GM12878 (cell line): ENCODE data around the gene CUEDC1. TPM values are rescaled to one million over a fixed set of nuclear protein-coding genes. Genes with fewer than 3 reads are reported as not detected.

ENCODE experiments used
- ATAC-seq: fragments of 200-7000 bp; cut with Tn5 transposase; 3 replicates; pipeline ENCODE4 v1.9.1; 2020; ENCODE audit warnings: mild to moderate bottlenecking, moderate library complexity
- BruUV-seq: library from RNA; stranded (reverse); fragments of 400-500 nt; replicated peaks from 2 replicates; lab custom pipeline; 2021; lab: Mats Ljungman, UMichigan
- CTCF ChIA-PET: fragments of 300-600 bp; sonication (Branson Sonifier 250); formaldehyde crosslinking; extraction: SDS; loops from one replicate; lab custom pipeline; 2021; ENCODE audit warnings: inconsistent platforms; lab: Yijun Ruan, JAX
- POLR2A ChIA-PET: fragments of 350-600 bp; formaldehyde crosslinking; extraction: SDS; loops from one replicate; lab custom pipeline; 2021; ENCODE audit warnings: inconsistent platforms; lab: Charles Lee
- RAD21 ChIA-PET: fragments of 300-600 bp; sonication (Branson Sonifier 250); formaldehyde crosslinking; loops from one replicate; lab custom pipeline; 2023; ENCODE audit warnings: antibody characterized with exemption; ENCODE audit not compliant: unreplicated experiment; lab: Charles Lee
- SMC1A ChIA-PET: fragments of 300-600 bp; sonication (Branson Sonifier 250); formaldehyde crosslinking; loops from one replicate; lab custom pipeline; 2023; ENCODE audit not compliant: unreplicated experiment, uncharacterized antibody; lab: Charles Lee
- DNase-seq: peaks from one replicate; pipeline ENCODE4 v3.0.0-alpha.2; 2011; ENCODE audit warnings: low read depth, low spot score
- FAIRE-seq: peaks from 3 replicates; lab custom pipeline; 2011; peaks lifted over from hg19 to GRCh38; lab: Jason Lieb, UNC
- H2AFZ ChIP-seq: 2 replicates; pipeline ENCODE4 v1.6.0; 2011; ENCODE audit warnings: low read depth, low read length, control low read depth; ENCODE audit not compliant: control insufficient read depth
- H3K27ac ChIP-seq: 2 replicates; pipeline ENCODE4 v1.5.1; 2011; ENCODE audit warnings: control low read depth; ENCODE audit not compliant: control insufficient read depth, insufficient read depth
- H3K27me3 ChIP-seq, 2 experiments: replicated peaks in 1 of 2; 2 replicates each; pipeline versions ENCODE4 v1.6.0 to v1.6.1; 2011; ENCODE audit warnings: low read length in 1 of 2; ENCODE audit not compliant: control insufficient read depth in 2 of 2, insufficient read depth in 2 of 2
- H3K36me3 ChIP-seq, 2 experiments: 2 replicates each; pipeline ENCODE4 v1.5.1; 2011; ENCODE audit warnings: low read length in 1 of 2; ENCODE audit not compliant: control insufficient read depth in 2 of 2, insufficient read depth in 2 of 2
- H3K4me1 ChIP-seq: 2 replicates; pipeline ENCODE4 v1.6.1; 2011; ENCODE audit warnings: mild to moderate bottlenecking, low read length, moderate library complexity, mixed read lengths; ENCODE audit not compliant: control insufficient read depth, insufficient read depth
- H3K4me2 ChIP-seq: 2 replicates; pipeline ENCODE4 v1.6.0; 2011; ENCODE audit warnings: control low read depth; ENCODE audit not compliant: control insufficient read depth, insufficient read depth
- H3K4me3 ChIP-seq: fragments of 200-600 bp; sonication (generic); 2 replicates; pipeline ENCODE4 v1.5.1; 2016
- H3K79me2 ChIP-seq: 2 replicates; pipeline ENCODE4 v1.6.0; 2011; ENCODE audit warnings: low read length; ENCODE audit not compliant: control insufficient read depth, insufficient read depth
- H3K9ac ChIP-seq: 2 replicates; pipeline ENCODE4 v1.8.0; 2011; ENCODE audit warnings: low read length, control low read depth, mixed read lengths; ENCODE audit not compliant: control insufficient read depth, insufficient read depth
- H3K9me3 ChIP-seq: replicated peaks from 3 replicates; pipeline ENCODE4 v1.5.1; 2011; ENCODE audit warnings: mild to moderate bottlenecking, low read length; ENCODE audit not compliant: control insufficient read depth, insufficient read depth
- H4K20me1 ChIP-seq: 2 replicates; pipeline ENCODE4 v1.6.0; 2011; ENCODE audit not compliant: control insufficient read depth, insufficient read depth
- ATF2 ChIP-seq: IDR thresholded peaks from 2 replicates; pipeline ENCODE4 v1.6.1; 2012; ENCODE audit warnings: low read length, inconsistent platforms
- BCL11A ChIP-seq: IDR thresholded peaks from 2 replicates; pipeline ENCODE4 v1.6.1; 2011; ENCODE audit warnings: low read depth, low read length
- DPF2 ChIP-seq: fragments of 450-650 bp; IDR thresholded peaks from 2 replicates; pipeline ENCODE4 v1.6.1; 2017; ENCODE audit warnings: mild to moderate bottlenecking
- E4F1 ChIP-seq: fragments of 450-650 bp; IDR thresholded peaks from 2 replicates; pipeline ENCODE4 v1.6.1; 2018; ENCODE audit warnings: borderline replicate concordance, mild to moderate bottlenecking; ENCODE audit not compliant: partially characterized antibody
- EP300 ChIP-seq, 2 experiments: fragments of 150-350 bp in 1 of 2; IDR thresholded peaks; 2 replicates each; pipeline ENCODE4 v1.6.1; 2011 to 2012; ENCODE audit warnings: low read depth in 2 of 2, low read length in 2 of 2, borderline replicate concordance in 1 of 2, improper control_type of control experiment in 1 of 2, inconsistent platforms in 1 of 2; ENCODE audit not compliant: control insufficient read depth in 1 of 2
- FOXK2 ChIP-seq: fragments of 450-650 bp; IDR thresholded peaks from 2 replicates; pipeline ENCODE4 v1.6.1; 2017; ENCODE audit warnings: mild to moderate bottlenecking, moderate library complexity
- IRF4 ChIP-seq: IDR thresholded peaks from 2 replicates; pipeline ENCODE4 v1.6.1; 2011; ENCODE audit warnings: low read depth, low read length
- NFIC ChIP-seq: IDR thresholded peaks from 2 replicates; pipeline ENCODE4 v1.6.1; 2012; ENCODE audit warnings: low read depth, mild to moderate bottlenecking, inconsistent platforms, low read length, moderate library complexity
- NFXL1 ChIP-seq: fragments of 450-650 bp; IDR thresholded peaks from 2 replicates; pipeline ENCODE4 v1.6.1; 2017; ENCODE audit warnings: antibody characterized with exemption, mild to moderate bottlenecking, borderline replicate concordance
- NFYA ChIP-seq: IDR thresholded peaks from 2 replicates; pipeline ENCODE4 v1.6.1; 2011; ENCODE audit warnings: low read depth, mild to moderate bottlenecking, low read length, improper control_type of control experiment, borderline replicate concordance
- NR2F1 ChIP-seq: fragments of 450-650 bp; conservative IDR thresholded peaks from 2 replicates; pipeline ENCODE4 v1.6.1; 2017; ENCODE audit warnings: mild to moderate bottlenecking
- SREBF2 ChIP-seq: IDR thresholded peaks from 2 replicates; pipeline ENCODE4 v1.6.1; 2012; ENCODE audit warnings: mild to moderate bottlenecking, low read length
- TAF1 ChIP-seq: IDR thresholded peaks from 2 replicates; pipeline ENCODE4 v1.6.1; 2011; ENCODE audit warnings: mild to moderate bottlenecking, low read depth, low read length, borderline replicate concordance
- ZNF217 ChIP-seq: fragments of 450-650 bp; IDR thresholded peaks from 2 replicates; pipeline ENCODE4 v1.6.1; 2017; ENCODE audit warnings: antibody characterized with exemption, mild to moderate bottlenecking
- ZNF274 ChIP-seq: IDR thresholded peaks from one replicate; pipeline ENCODE4 v1.8.0; 2011; ENCODE audit not compliant: insufficient read length, insufficient read depth
- ZZZ3 ChIP-seq: IDR thresholded peaks from 2 replicates; pipeline ENCODE4 v1.6.1; 2011; ENCODE audit warnings: low read depth; ENCODE audit not compliant: control insufficient read depth, insufficient read length
- in situ Hi-C: fragments of 300-500 bp; cut with MboI; formaldehyde crosslinking; loops from 9 replicates; pipeline ENCODE4 v1.14.3; 2018; ENCODE audit warnings: mixed read lengths
- intact Hi-C: fragments of 100-400 bp; cut with micrococcal nuclease; formaldehyde crosslinking; loops from one replicate; pipeline ENCODE4 v1.14.2; 2022; ENCODE audit not compliant: unreplicated experiment
- polyA plus RNA-seq, 11 experiments: library from polyadenylated mRNA; depleted of rRNA in 4 of 11; unstranded in 6 of 11; stranded (reverse) in 5 of 11; fragments of >200 nt; fragmentation: Nextera tagmentation in 4 of 11; fragmentation: Illumina TruSeq in 1 of 11; extraction: Ambion mirVana in 4 of 11; extraction: Trizol in 1 of 11; gene quantifications; 1 replicate in 1 of 11; 2 replicates in 10 of 11; pipeline versions ENCODE4 v1.2.1 to v1.2.3, GENCODE V29; 2011 to 2016; ENCODE audit warnings: inconsistent platforms in 2 of 11, missing spikeins in 2 of 11, low read depth in 1 of 11
- total RNA-seq, 4 experiments: library from RNA; depleted of rRNA in 3 of 4; stranded (reverse); fragments of >200 nt in 3 of 4; fragmentation: Illumina TruSeq in 1 of 4; extraction: Trizol in 1 of 4; gene quantifications; 2 replicates each; pipeline versions ENCODE4 v1.2.1 to v1.2.3, GENCODE V29; 2013 to 2021
- TF ChIP-seq, protein P1 (sequence below): fragments of 450-650 bp; IDR thresholded peaks from 2 replicates; pipeline ENCODE4 v1.6.1; 2017; ENCODE audit warnings: low read depth, mild to moderate bottlenecking, moderate library complexity
- TF ChIP-seq, protein P2 (sequence below): fragments of 450-650 bp; IDR thresholded peaks from 2 replicates; pipeline ENCODE4 v1.6.1; 2016; ENCODE audit warnings: mild to moderate bottlenecking

The CUEDC1 gene
- total and polyA plus RNA-seq, 10 of the 15 experiments (the other 5 are each of a cell fraction or from before 2014, with no cell fraction given) = 0.24 to 7.4 (median 1.8) TPM

GRCh38 chr17:57905875-57906455 is 49.2 kb downstream of the CUEDC1 start:
- no peaks in the 10 kb centered on the region; the same call in 2 of the 3 replicates for H3K9me3 ChIP-seq
- ChIA-PET POLR2A (interaction anchor here (0.6 to 4.7 kb wide), 3 partner anchors 18 to 48 kb away, joined by 4 to 50 read pairs (median 7); partner anchors contain the start of gene CUEDC1), RAD21 (interaction anchor here (3.2 to 7.3 kb wide), 5 partner anchors 33 to 88 kb away, joined by 14 to 100 read pairs (median 38); partner anchors contain the start of gene CUEDC1), SMC1A (interaction anchor here (0.8 to 8.1 kb wide), 8 partner anchors 13 to 85 kb away, joined by 3 to 102 read pairs (median 15); partner anchors contain the start of gene CUEDC1), CTCF (interaction anchor here (1.0 to 8.5 kb wide), 10 partner anchors 13 to 92 kb away, joined by 3 to 134 read pairs (median 7); no protein-coding TSS in a partner anchor)
- no peak overlapping the region for H2AFZ ChIP-seq
- peak; percentile 94 for FAIRE-seq
- DNase-seq = peak; percentile 44
- no TSS peak for BruUV-seq
- no peaks in the 10 kb centered on the region for H4K20me1 ChIP-seq
- in situ Hi-C loops (no loop called here), intact Hi-C loops (loop anchor here (1.0 kb wide), 1 partner anchor 80 kb away; no protein-coding TSS in a partner anchor)
- H3K79me2 ChIP-seq = no peaks in the 10 kb centered on the region
- peak overlapping the region; percentile 27; the same call in 1 of the 2 replicates for H3K27ac ChIP-seq
- no peaks in the 10 kb centered on the region for H3K36me3 ChIP-seq
- H3K9ac ChIP-seq = no peak overlapping the region
- H3K4me2 ChIP-seq = peak overlapping the region; percentile 85
- peaks cover 47% of the 10 kb centered on the region for H3K4me1 ChIP-seq
- no peak overlapping the region for H3K4me3 ChIP-seq
- peak; percentile 10 for ATAC-seq
- no peaks in the 10 kb centered on the region for H3K27me3 ChIP-seq
- TF ChIP-seq DPF2 (peak; percentile 11; the same call in 1 of the 2 replicates), ZZZ3 (no peak), NFIC (peak; percentile 43; the same call in 1 of the 2 replicates), ZNF217 (peak; percentile 93), NR2F1 (no peak), IRF4 (no peak), ZNF274 (no peak), ATF2 (no peak; the same call in 1 of the 2 replicates), EP300 (IDR thresholded peaks at IDR 0.05; ENCODE audit: borderline replicate concordance in 1 of 2, control insufficient read depth in 1 of 2, low read depth in 2 of 2, low read length in 2 of 2) (peak in 1 of 2 experiments; percentile 18; a peak in 1 of 4 replicates), TAF1 (no peak), FOXK2 (no peak), NFYA (no peak), E4F1 (no peak), NFXL1 (no peak), BCL11A (no peak), SREBF2 (no peak)
- TF ChIP-seq, protein P1, sequence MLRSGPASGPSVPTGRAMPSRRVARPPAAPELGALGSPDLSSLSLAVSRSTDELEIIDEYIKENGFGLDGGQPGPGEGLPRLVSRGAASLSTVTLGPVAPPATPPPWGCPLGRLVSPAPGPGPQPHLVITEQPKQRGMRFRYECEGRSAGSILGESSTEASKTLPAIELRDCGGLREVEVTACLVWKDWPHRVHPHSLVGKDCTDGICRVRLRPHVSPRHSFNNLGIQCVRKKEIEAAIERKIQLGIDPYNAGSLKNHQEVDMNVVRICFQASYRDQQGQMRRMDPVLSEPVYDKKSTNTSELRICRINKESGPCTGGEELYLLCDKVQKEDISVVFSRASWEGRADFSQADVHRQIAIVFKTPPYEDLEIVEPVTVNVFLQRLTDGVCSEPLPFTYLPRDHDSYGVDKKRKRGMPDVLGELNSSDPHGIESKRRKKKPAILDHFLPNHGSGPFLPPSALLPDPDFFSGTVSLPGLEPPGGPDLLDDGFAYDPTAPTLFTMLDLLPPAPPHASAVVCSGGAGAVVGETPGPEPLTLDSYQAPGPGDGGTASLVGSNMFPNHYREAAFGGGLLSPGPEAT = 0 out of 2 replicates have a peak, but pooled peaks have one; percentile 23
- TF ChIP-seq, protein P2, sequence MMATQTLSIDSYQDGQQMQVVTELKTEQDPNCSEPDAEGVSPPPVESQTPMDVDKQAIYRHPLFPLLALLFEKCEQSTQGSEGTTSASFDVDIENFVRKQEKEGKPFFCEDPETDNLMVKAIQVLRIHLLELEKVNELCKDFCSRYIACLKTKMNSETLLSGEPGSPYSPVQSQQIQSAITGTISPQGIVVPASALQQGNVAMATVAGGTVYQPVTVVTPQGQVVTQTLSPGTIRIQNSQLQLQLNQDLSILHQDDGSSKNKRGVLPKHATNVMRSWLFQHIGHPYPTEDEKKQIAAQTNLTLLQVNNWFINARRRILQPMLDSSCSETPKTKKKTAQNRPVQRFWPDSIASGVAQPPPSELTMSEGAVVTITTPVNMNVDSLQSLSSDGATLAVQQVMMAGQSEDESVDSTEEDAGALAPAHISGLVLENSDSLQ = 0 out of 2 replicates have a peak, but pooled peaks have one; percentile 46
